GM19025 (cell line): ENCODE data around the gene PPP1R16B.

Experiments
- ATAC-seq: cut with Tn5 transposase; IDR thresholded peaks from one replicate; pipeline ENCODE4 v1.9.1; 2021; ENCODE audit warnings: mild to moderate bottlenecking, low read depth, moderate library complexity; ENCODE audit not compliant: unreplicated experiment

PPP1R16B gene

DNA sequence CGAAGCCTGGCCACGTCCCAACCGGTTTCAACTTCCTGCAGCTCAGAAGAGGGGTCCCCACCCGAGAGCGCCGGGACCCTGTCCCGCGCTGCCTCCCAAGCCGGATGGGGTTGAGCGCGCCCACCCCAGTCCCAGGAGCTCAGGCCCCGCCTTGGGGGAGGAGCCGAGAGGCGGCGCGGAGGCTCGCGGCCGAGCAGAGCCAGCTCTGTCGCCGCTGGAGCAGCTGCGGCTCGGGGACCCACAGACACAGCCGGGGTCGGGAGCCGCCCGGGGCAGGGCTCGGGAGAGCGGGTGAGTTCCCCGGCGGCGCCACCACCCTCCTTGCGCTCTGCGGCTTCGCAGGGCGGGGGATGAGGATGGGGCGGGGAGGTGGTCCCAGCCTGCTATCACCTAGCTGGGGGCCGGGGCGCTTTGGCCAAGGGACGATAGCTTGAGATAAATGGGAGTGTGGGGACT, at the start of gene PPP1R16B:
TSS of gene PPP1R16B (plus strand) at position 196 of the 456 bp plus-strand sequence. CDS start 30,229 bp downstream, outside the sequence.
- peak; percentile 52 for ATAC-seq

DNA sequence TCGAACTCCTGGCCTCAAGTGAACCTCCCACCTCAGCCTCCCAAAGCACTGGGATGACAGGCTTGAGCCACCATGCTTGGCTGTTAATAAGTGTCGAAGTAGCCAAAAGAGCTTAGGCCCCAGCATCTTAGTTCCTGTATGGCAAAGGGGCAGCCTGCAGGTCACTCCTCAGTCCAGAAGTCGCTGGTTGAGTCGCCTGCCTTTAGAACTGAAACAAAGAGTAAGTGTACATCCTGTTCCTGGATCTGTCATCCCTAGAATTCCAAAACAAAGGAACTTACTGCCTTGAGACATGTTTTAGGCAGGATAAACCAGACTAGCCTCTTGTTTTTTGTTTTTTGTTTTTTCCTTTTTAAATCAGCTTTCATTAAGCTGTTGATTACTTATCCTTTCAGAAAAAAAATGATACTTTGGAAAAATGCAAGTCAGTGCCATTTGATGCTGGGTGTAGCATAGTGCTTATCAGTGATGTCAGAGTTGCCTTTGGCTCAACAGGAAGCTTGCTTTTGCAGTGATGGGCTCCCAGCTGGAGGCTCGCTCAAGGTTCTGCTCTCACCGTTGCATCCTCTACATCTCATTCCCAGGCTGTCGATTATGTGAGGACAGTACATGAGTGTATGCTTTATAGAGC, 48.2 kb upstream of the PPP1R16B start:
- ATAC-seq = no peak

DNA sequence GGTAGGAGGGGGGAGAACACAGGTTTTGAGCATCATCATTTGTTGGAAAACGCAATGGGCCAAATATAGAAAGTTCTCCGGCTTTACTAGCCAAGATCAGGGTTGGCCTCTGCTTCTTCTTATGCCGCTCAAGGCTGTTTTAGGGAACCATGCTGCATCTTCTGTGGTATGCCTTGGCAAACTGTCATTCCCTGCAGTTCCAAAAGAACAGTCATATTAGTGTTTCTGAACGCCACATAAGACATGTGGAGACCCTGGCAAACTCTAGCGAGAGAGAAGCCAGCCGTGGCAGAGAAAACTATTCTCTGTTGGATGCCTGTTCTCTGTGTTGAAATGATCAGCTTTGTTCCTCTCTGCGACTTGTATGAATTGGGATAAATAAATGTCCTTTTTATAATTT, 46.4 kb upstream of the PPP1R16B start:
- ATAC-seq = no peak

DNA sequence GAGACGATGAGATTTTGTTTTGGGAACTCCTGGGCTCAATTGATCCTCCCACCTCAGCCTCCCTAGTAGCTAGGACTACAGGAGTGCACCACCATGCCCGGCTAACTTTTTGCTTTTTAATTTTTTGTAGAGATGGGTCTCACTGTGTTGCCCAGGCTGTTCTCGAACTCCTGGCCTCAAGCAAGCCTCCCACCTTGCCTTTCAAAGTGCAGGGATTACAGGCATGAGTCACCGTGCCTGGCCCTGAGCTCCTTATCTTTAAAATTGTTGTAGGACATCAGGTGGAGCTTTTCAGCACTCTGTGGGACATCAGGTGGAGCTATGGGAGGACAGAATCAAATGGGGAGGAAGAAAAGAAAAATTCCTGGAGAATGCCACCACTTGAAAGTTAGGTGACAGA, 44.5 kb upstream of the PPP1R16B start:
- ATAC-seq = no peak

DNA sequence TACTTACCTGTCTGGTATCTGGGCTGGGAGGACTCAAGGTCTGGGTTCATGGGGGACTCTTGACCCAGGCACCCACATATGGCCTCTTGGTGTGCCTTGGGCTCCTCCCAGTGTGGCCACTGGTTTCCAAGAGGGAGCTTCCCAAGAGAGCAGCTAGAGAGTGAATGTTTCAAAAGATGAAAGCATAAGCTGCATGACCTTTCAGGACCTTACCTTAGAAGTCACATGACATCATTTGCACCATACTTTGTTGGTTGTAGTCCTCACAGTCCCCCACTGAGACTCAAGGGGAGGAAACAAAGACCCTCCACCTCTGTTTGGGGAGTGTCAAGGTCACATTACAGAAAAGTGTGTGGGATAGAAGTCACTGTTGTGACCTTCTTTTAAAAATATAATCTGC, 43.3 kb upstream of the PPP1R16B start:
- no peak for ATAC-seq

DNA sequence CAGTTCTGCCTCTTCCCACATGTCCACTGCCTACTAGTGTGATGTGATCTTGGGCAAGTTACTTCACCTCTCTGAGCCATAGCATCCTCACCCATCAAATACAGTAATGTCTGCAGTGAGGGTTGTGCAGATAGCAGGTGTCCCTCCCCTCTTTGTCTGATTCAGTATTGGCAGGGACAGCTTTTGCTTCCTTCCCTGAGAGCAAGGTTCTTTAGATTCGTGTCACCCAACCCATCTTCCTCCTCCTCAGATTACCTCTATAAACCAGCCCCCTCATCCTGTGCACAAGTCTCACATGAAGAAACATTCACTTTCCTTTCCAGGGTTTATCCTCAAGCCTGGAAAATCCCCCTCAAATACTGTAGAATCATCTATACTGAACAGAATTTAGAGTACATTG, 41.9 kb upstream of the PPP1R16B start:
- no peak for ATAC-seq

DNA sequence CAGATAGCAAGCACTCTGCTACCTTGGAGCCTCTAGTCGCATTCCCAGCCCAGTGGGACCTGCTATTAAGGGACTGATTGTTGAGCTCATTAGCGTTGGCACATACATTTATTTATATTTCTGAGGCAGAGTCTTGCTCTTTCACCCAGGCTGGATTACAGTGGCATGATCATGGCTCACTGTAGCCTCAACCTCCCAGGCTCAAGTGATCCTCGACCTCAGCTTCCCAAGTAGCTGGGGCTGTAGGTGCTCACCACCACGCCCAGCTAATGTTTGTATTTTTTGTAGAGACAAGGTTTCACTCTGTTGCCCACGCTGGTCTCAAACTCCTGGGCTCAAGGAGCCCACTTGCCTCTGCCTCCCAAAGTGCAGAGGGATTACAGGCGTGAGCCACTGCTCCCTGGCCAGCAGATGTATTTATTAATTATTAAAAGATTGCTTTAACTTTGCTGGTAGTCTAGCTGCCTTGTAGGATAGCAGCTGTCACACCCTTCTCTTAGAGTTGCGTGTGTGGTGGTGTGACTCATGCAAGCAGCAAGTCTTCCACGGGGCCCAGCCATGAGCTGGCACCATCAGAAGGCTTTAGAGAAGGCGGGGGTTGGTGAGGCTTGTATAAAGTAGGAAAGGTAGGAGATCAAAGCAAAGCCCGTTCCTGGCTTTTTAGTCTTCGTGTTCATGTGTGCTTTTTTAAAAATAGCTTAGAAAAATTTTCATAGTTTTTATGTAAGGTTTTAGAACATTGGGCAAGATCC, 40.8 kb upstream of the PPP1R16B start:
- ATAC-seq = no peak

DNA sequence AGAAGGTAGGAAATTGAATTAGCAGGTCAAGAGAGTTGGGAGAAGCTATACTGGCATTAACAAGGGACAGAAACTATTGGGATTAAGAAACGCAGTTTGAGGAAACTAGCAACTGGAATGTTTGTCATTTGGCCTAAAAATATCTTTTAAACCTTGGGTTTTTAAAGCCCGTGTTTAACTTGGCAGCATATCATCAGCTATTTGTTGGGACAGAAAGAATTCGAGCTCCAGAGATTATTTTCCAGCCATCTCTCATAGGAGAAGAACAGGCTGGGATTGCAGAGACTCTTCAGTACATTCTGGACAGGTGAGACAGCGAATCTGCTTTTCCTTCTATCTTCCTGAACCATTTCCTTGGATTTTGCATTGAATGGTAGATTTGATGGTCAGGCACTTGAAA, 39.4 kb upstream of the PPP1R16B start:
- ATAC-seq = no peak

DNA sequence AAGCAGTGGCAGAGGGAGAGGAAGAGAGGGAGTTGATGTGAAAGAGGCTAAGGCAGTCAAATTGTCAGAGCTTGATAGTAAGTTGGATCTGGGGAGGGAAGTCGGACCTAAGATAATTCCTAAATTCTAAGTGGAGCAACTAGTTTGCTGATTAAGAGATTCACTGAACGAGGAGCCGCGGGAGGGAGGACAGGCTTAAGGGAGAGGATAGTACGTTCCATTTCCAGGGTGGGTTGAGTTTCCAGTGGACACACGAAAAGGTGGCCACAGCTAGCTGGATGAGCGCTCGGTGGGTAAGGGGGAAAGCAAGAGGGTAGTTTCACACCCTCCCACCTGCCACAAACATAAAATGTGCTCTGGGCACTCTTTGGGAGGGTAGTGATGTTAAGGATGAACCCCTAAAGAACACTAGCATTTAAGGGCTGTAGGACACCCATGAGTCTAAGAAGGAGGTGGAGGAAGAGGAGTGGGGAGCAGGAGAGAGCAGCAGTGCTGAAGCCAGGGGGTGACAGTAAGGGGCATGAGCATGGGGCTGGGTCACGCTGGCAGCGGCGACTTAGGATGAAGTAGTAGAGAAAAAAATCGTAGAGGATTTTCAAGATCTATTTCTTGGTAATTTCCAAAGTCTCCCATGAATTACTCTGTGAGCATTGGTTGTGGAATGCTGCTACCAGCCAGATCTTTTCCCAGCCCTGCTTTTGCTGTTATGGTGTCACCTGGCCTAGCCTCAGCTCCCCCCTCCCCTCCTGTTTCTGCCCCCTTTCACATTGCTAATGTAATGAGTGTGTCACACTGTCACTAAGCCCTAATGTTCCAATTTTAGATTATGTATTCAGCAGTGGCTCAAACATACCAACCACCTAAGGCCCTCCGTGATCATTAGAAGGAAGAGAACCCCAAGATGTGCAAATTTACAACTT, 35.9 kb upstream of the PPP1R16B start:
- ATAC-seq = no peak

DNA sequence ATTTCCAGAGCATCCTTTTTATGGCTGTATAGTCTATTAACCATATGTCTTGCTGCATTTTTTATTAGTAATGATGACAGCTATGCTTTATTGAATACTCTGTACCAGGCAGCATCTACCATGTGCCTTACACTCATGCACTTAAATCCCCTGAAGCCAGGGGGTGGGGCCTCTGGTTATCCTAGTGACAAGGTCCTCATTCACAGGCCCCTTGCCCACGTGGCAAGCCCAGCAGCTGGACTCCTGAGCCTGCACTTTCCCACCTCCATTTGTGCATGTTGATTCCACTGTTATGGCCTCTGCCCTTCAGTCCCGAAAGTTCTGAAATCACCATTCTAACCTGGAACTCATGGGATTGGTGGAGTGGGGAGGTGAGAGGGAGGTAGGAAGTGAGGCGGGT, 35.0 kb upstream of the PPP1R16B start:
- ATAC-seq = no peak

DNA sequence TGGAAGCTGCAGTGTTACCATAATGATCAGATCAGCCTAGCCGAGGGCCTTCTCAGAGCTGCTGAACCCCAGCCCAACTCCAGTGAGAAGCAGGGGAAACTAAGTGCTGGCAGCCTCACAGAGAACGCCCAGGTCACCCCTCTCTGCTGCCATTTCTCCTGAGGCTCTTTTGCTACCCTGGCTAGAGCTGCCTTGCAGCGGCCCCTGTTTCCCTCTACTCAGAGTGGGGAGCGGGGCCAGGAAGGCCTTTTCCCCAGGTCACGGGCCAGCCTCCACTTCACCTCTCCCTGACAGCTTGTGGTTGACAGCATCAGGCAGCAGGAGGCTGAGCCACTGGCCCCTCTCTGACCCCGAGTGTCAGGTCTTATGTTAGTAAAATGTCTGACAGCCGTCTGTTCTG, 34.5 kb upstream of the PPP1R16B start:
- ATAC-seq = no peak

DNA sequence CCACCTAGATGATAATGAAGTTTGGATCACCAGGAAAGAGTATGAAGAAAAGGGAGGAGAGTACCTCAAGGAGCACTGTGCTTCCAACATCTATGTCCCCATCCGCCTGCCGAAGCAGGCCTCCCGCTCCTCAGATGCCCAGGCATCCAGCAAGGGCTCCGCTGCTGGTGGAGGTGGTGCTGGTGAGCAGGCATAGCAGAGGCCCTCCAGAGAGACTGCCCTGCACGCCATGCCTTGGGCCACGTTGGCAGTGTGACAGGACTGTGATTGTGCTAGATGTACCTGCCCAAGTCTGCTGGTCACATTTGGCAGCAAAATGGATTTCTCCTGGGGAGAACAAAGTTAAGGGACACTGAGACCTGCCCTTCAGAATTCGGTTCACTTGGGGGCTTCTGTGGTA, 33.9 kb upstream of the PPP1R16B start:
- no peak for ATAC-seq

DNA sequence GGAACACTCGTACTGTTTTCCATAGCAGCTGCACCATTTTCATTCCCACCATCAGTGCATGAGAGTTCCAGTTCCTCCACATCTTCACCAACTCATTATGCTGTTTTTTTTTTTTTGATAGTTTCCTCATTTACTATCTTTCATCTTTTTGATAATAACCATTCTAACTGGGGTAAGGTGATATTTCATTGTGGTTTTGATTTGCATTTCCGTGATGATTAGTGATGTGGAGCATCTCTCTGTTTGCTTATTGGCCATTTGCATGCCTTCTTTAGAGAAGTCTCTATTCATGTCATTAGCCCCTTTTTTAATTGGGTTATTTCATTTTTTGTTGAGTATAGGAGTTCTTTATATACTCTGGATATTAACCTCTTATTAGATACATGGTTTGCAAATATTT, 31.3 kb upstream of the PPP1R16B start:
- no peak for ATAC-seq

DNA sequence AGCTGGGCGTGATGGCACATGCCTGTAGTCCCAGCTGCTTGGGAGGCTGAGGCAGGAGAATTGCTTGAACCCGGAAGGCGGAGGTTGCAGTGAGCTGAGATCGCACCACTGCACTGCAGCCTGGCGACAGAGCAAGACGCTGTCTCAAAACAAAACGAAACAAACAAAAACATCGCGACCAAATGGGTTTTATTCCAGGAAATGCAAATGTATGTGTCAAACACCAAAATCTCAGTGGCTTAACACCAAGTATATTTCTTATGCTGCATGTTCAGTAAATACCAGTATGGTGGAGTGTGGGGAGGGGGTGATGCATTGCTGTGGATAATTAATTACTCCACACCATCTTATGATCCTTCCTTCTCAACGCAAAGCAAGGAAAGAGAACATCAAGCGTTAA, 29.1 kb upstream of the PPP1R16B start:
- ATAC-seq = no peak

DNA sequence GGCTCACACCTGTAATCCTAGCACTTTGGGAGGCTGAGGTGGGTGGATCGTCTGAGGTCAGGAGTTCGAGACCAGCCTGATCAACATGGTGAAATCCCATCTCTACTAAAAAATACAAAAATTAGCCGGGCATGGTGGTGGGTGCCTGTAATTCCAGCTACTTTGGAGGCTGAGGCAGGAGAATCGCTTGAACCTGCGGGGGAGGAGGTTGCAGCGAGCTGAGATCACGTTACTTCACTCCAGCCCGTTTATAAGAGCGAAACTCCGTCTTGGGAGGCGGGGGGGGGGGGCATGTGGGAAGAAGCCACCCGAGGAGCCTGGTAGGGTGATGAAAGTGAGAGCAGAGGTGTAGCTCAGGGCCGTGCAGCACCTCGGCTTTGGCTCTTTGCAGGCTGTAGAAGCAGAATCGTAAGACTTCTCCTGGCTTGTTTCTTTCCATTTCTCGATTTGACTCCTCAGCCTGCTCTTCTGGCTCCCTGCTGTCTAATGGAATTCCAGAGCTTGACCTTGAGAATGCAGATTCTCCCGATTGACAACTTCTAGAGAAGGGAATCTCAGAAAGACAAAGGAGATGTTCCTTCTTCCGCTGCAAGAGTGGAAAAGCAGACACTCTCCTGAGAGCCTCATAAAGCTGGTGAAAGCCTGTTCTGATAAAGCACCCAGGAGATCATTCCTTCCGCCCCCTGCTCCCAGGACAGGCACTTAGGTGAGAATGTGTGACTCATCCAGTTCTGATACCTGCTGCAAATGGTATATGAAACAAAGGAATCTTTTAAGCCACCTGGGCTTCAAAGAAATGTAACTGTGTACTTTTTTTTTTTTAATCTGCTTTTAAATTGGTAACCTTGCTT, 26.0 kb upstream of the PPP1R16B start:
- no peak for ATAC-seq

DNA sequence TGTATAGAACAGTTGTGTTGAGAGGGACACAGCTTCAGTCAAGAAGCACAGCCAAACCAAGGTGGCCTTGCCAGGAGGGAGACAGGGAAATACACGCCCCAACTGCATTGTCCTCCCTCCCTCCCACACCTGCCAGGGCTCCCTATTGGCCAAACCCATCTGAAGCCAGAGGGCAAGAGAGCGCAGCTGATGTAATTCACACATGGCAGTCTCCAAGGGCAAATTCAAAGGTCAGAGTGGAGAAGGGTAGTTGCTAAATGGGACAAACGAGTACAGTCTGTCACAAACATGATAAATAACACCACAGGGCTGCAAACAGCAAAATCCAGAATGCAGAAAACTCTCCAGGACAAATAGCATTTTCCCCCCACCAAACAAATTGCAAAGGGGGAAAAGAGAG, 23.2 kb upstream of the PPP1R16B start:
- no peak for ATAC-seq

DNA sequence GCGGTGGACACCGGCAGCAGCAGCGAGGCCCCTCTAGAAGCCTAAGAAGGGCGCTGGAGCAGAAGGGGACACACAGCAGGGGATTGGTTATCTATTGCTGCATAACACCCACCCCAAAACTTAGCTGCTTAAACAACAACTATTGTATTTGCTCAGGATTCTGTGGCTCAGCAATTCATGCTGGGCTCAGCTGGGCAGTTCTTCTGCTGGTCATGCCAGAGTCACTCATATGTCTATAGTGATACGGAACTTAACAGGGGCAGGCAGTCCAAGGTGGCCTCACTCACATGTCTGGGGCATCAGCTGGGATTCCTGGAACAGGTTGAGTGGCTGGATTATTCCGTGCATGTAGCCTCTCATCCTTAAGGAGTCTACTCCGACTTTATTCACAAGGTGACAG, 17.6 kb upstream of the PPP1R16B start:
- no peak for ATAC-seq

DNA sequence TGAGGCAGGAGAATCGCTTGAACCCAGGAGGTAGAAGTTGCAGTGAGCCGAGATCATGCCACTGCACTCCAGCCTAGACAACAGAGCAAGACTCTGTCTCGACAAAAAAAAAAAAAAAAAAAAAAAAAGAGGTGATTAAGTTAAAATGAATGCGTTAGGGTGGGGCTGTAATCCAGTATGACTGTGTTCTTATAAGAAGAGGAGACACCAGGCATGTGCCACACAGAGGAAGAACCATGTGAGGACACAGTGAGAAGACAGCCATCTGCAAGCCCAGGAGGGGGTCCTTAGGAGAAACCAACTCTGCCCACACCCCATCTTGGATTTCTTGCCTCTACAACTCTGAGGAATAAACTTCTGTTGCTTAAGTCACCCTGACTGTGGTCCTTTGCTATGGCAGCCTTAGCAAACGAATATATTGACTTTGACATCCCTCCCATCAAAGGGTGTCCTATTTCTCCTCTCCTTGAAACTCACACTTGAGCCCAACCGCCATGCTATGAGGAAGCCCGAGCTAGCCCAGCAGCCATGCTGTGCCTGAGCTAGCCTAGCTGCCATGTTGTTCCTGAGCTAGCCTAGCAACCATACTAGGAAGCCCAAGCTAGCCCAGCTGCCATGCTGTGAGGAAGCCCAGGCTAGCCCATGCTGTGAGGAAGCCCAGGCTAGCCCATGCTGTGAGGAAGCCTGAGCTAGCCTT, 15.8 kb upstream of the PPP1R16B start:
- no peak for ATAC-seq

DNA sequence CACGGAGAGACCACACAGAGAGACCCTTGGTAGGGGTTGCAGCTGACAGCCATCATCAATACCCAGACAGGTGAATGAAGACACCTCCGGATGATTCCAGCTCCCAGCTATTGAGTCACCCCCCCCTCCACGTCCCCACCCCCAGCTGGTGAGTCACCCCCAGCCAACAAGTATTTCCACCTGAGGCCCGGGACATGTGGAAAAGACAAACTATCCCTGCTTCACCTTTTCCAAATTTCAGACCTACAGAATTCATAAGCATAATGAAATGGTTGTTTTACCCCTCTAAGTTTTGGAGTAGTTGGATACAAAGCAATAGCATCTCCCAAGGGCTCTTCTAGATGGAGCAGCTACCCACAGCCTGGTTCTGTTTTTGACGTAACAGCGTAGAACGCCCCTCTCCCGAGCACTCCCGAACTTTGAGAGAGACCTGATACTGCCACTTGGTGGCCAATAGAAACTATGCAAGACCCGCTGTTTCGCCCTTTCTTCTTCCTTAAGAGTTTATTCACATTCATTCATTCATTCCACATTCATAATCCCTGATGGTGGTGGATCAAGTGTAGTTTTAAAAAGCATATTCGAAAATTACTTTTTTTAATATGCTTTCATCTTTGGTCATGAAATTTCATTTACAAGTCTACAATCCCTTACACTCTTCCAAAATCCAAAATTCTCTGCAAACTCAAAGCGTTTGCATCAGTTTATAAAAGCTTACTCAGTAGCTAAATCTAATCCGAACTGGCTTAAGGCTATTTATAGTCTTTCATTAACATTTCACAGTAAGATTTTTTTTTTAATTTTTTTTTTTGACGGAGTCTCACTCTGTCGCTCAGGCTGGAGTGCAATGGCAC, 15.1 kb upstream of the PPP1R16B start:
- no peak for ATAC-seq
